NOMO-1 (cell line): ENCODE data around the gene AGAP6.
"Not testable (repeated sequence)": the region's sequence is repeated elsewhere in the genome, so short reads cannot be mapped to it uniquely, and the experiment has no call there.

Source experiments
- DNase-seq, 2 experiments: peaks; one replicate each; lab custom pipeline; 2025; ENCODE audit not compliant: unreplicated experiment in 2 of 2; lab: John Stamatoyannopoulos, UW

Gene AGAP6

DNA sequence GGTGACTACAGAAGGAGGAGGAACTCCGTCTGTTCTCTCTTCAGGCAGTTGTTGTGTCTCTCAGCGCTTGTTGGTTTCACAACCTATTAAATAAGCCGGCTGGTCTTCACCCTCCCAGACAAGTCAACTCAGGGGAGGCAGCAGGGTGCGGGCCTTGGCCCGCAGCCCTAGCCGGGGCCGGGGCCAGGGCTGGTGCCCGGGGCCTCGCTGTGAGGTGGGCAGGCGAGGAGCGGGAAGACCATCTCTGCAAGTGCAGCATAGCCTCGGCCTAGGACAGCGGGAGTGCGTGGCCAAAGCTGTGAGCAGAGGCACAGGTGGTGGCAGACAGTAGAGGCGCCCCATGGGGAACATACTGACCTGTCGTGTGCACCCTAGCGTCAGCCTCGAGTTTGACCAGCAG is at the start of gene AGAP6:
Gene AGAP6 (plus strand): TSS at position 31 of the 400 bp plus-strand sequence. CDS start 310 bp downstream, at position 341.
- not testable (repeated sequence) for DNase-seq

DNA sequence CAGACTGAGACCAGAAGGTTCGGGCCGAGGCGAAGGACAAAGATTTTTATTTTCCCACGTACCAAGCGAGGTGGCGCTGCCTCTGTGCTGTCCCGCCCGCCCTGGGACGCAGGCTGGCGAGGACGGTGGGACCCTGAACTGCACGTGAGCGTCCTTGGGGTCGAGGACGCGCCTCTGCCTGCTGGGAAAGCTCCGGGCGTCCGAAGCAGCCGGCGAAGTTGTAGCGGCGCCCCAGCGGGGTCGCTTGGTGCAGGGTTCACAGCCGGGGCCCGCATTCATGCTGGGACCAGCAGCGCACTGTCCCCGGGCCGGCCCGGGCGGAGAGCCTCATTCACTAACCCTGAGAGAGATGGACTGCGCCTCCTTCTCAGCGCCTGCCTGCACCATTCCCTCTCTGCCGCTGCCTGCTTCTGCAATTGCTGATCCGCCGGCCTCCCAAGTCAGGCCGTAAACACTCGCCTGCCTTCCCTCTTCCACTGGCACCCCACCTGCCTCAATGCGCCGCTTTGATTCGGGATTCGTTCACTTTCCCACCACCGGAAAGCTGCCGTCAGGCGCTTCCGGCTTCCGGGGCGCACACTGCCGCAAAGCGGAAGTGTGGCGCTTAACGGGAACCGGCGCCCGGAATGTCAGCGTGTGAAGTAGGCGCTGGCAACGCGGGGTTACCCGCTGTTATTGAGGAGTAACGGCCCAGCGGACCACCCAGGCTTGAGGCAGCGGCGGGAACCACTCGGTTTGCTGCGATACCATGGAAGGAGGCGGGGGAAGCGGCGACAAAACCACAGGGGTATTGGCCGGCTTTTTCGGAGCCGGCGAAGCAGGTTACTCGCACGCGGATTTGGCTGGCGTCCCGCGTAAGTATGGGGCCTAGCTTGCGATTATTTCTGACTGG is 46.5 kb upstream of the AGAP6 start, which contains the start of the genes PARG and TIMM23B:
Gene PARG (minus strand): TSS at position 581 of the 892 bp plus-strand sequence. CDS start 302 bp downstream, at position 279.
Gene TIMM23B (plus strand): TSS at position 607 of the 892 bp plus-strand sequence. CDS start 142 bp downstream, at position 749.
- DNase-seq, result peak; percentile 36 to 67

DNA sequence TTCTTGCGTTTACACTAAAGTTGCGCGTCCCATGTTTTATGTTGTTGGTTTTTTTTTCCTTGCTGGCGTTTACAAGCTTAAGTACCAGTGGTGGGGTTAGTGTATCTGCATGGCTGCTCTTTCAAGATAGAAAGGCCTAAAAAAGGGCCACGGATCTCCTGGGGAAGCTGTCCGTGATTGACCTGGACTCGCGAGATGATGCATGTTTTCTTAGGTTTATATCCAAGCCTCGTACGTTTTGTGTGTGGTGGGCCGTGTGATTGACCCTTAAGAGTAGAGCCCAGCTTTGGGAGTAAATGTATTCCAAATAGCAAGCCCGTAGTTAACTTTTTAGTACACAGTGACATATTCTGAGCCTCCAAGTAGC is 45.9 kb upstream of the AGAP6 start:
- peak in 1 of 2 experiments; percentile 15 for DNase-seq

DNA sequence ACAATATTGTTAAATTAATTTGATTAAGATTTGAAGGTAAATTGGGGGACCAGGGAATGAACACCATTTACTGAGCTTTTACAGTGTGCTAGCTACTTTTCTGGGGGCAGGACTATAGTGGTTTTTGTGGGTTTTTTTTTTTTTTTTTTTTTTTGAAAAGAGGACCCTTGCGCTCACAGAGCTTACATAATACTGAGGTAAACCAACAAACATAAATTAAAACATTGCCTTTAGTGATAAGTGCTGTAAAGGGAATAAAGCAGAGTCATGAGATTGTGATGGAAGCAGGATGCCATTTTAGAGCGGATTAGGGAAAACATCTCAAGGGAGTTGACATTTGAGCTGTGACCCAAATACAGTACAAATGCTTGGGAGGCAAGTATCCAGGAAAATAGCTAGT is 44.6 kb upstream of the AGAP6 start:
- peak in 1 of 2 experiments; percentile 21 for DNase-seq

DNA sequence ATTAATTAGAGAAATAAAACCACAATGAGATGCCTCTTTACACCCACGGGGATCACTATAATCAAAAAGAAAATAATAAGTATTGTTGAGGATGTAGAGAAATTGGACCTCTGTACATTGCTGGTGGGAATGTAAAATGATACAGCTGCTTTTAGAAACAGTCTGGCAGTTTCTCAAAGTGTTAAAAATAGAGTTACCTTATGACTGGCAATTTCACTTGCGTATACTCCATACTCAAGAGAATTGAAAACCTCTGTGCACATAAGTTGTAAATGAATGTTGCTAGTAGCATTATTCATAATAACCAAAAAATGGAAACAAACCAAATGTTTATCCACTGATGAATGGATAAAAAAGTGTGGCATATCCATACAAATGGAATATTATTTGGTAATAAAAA is 40.1 kb upstream of the AGAP6 start:
- not testable (repeated sequence) for DNase-seq

DNA sequence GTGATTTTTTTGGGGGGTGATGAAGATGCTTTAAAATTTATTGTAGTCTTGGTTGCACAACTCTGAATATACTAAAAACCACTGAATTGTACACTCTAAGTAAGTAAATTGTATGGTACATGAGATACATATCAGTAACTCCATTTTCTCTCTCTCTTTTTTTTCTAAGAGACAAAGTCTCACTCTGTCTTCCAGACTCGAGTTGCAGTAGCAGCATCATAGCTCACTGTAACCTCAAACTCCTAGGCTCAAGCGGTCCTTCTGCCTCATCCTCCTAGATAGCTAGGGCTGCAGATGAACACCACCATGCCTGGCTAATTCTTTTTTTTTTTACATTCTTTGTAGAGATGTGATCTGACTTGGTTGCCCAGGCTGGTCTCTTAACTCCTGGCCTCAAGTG is 39.5 kb upstream of the AGAP6 start:
- not testable (repeated sequence) for DNase-seq

DNA sequence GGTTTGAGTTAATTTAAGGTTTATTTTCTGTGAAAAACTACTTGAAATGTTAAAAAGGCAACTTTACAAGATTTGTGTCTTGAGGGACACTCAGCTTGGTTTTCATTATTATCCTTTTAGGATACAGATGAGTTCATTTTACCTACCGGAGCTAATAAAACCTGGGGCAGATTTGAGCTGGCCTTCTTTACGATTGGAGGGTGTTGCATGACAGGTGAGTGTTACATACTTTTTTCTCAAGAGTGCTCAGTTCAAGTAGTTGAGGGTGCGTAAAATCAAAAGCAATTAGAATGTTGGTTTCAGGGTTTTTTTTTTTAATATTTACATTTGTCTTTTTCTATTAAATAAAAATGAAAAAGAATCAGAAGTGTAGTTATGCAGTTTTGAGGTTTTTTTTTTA is 36.2 kb upstream of the AGAP6 start:
- not testable (repeated sequence) for DNase-seq

DNA sequence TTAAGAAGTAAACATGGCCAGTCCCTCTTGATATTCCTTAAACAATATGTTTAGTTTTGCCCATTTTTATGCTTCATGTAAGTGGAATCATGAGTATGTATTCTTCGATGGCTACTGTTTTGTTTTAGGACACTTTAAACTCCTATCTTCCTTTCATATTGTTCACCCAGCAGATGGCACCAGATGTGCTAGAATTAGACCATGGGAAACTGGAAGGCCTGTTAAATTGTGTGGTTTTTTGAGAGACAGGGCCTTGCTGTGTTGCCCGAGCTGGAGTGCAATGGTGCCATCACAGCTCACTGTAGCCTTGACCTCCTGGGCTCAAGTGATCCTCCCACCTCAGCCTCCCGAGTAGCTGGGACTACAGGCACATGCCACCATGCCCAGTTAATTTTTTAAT is 35.1 kb upstream of the AGAP6 start:
- DNase-seq, result not testable (repeated sequence)

DNA sequence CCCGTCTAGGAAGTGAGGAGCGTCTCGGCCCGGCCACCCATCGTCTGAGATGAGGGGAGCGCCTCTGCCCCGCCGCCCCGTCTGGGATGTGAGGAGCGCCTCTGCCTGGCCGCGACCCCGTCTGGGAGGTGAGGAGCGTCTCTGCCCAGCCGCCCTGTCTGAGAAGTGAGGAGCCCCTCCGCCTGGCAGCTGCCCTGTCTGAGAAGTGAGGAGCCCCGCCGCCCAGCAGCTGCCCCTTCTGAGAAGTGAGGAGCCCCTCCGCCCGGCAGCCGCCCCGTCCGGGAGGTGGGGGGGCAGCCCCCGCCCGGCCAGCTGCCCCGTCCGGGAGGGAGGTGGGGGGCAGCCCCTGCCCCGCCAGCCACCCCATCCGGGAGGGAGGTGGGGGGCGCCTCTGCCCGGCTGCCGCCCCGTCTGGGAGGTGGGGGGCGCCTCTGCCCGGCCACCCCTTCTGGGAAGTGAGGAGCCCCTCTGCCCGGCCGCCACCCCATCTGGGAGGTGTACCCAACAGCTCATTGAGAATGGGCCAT is 17.8 kb upstream of the AGAP6 start:
- not testable (repeated sequence) for DNase-seq

DNA sequence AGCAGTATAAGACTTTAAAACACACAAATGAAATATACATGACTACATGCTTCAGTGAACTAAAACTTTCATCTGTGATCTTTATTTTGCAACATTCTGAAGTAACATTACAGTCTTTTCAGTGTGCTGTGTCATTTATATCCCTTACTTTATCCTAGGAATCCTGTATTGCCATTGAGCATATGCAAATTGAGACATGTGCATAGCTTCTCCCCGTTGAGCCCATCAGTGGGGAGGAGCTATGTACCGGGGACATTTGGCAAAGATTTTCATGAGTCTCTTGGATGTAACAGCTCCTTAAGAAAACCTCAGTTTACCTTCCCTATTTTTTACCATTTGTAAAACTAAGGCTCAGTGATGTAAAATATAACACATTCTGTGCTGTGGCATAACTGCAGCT is 16.7 kb upstream of the AGAP6 start:
- DNase-seq, result not testable (repeated sequence)

DNA sequence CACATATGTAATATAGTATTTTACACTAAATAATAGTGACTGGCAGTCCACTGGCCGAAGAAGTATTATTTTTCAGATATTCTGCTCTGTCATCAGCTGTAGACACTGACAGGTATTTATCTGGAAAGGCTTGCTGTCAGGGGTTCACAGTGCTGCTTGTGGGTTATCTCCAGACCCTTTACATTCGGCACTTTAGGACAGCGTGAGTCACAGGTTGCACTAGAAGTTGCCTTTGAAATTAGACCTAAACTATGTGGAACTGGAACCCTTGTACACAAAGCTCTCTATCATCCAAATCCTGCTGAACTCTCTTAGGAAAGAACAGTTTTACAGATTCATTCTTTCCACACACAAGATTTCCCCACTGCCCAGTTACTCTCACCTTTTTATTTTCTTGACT is 16.1 kb upstream of the AGAP6 start:
- DNase-seq, result not testable (repeated sequence)

DNA sequence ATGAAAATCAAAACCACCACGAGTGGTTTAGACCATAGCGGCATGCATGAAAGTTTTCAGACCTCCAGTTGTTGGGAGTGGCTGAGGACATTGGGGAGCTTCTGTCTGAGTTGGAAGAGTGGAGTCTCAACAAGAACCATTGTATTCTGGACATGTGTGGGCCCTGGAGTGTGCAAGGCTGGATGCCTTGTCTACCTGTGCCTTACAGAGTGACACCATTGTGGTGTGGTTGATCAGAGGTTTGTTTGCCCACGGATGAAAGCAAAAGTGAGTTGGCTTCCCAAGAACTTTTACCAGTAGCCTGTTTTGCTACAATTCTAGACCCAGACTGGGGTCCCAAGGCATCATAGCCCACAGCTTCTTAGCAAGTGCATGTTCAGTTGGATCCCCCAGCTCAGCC is 10.4 kb upstream of the AGAP6 start:
- not testable (repeated sequence) for DNase-seq

DNA sequence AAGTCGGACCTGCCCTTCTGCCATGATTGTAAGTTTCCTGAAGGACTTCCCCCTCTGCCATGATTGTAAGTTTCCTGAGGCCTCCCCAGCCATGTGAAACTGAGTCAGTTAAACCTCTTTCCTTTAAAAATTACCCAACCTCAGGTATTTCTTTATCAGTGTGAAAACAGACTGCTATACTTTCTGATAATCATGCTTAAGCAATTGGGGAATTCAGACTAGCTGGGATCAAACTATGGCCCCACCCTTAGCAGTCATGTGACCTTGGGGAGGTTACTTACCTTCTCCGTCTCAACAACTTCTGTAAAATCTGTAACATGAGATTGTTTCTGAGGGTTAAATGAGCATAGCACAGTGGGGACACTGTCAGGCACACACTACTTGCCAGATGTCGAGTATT is 999 bp upstream of the AGAP6 start:
- DNase-seq, result not testable (repeated sequence)

DNA sequence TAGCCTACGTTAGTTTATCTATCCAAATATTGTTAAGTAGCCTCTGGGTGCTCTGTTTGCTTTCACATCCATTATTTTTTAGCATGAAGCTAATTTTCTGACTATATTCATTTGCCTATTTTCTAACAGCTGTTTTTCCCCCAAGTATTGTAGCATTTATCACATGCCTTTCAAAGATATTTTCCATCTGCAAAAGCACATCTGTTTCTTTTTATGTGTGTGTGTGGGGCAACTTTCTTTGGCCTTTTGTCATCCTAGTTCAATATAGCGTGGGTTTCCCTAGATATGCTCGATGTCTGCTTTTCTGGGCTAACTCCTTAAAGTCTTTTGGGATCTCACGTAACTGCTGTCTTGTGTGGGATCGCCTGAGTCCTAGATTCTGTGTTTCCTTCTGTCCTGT is 7.1 kb downstream of the AGAP6 start:
- DNase-seq, result not testable (repeated sequence)

DNA sequence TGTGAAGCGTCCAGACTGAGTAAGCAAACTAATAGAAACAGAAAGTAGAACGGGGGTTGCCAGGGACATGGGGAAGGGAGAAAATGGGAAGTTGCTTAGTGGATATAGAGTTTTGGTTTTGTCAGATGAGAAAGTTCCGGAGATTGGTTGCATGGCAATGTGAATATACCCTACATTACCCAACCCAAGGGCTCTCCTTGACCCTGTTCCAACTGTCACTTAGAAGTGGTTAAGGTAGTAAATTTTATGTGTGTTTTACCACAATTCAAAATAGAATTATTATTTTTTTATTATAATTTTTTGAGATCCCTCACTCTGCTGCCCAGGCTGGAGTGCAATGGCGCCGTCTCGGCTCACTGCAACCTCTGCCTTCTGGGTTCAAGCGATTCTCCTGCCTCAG is 25.8 kb downstream of the AGAP6 start:
- DNase-seq, result peak; percentile 29 to 77

DNA sequence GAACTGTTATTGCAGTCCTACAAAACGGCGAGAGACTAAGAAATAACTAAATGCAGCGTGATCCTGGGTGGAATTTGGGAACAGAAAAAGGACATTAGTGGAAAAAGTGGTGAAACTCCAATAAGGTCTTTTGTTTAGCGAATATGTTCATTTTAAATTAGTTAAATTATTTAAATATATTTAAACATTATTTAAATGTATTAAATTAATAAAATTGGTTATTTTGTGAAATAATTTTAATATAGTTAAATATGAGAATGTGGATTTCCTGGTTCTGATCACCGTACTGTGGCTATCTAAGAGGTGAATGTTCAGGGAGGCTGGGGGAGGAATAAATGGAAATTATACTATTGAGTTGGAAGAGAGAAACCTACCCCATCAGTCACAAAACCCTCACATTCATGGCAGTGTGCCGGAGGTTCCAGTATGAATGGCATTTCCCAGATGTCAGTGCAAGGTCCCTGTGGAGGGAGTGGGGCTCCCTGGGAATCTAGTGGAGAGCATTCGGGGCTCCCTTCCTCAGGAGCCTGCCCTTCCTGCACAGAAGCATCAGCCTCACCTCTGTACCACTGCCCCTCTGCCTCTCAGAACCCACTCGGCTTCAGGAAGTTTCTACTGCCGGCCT is 27.5 kb downstream of the AGAP6 start:
- DNase-seq, result not testable (repeated sequence)

DNA sequence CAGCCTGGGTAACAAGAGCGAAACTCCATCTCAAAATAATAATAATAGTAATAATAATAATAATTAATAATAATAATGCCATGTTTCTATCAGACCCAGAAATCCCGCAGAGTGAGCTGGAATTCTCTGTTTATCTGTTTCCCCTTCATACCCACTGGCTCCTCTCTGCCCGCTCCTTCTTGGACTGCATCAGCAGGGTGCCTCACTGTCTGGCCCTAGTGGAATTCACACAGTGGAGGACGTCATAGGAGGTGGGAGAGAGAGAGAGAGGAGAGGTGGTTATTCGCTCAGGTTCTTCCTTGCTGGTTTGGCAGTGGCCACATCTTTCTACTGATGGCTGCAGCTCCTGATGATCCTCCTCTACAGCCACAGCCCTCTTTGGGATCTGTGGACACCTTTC is 28.7 kb downstream of the AGAP6 start:
- not testable (repeated sequence) for DNase-seq

DNA sequence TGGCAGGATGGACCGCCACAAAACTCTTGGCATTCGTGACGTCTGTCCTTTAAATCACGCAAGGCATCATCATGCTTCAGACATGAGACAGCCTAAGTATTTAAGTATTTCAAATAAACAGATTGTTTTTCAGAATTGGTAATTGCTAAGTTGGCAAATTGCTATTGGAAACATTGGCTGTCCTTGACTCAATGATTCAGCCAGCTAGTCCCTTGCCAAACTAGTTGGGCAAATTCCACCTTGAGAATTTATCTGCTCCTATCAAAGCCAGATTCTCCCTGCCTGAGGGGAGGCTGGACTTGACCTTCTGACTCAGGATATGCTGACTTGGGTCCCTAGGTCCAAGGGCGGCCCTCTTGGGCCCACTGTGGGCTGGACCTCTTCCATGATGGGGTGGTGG is 29.4 kb downstream of the AGAP6 start:
- not testable (repeated sequence) for DNase-seq

DNA sequence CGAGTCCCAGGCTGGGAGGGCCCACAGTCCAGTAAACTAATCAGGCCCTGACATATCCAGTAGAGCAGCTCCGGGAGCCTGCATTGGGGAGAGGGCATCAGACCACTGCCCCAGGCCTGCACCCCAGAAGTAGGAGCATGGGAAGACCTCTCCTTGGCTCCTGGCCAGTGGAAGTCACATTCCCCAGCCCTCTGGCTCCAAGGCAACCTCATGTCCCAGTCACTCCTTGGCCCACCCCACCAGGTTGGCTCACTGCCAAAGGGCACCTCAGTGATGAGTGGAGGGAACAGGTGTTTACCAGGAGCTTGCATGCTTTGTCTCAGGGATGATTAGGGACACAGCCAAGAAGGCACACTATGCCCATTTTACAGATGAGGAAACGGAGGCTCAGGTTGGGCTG is 31.1 kb downstream of the AGAP6 start:
- DNase-seq, result not testable (repeated sequence)

DNA sequence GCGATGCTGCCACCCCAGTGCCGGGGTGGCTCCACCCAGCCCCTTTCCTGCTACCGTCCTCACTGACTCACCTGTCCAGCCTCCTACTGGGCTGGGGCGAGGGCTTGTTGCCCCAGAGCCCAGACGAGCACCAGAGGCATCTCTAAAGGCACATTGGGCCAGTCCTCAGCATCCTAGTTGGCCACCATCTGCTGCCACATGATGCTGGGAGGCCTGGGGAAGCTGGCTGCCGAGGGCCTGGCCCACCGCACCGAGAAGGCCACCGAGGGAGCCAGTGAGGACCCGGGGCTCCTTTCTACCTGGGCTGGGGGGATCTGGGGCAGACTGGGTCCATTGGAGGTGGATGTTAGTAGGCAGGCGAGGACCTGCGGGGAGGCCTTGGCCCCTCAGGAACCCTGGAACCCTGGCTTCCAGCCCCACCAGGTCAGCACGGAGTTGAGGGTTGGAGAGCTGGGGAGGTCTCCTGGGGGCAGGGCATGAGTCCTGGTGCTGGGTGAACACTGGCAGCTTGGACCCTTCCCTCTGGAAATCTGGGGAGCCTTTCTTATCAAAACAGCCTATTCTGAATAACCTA is 32.3 kb downstream of the AGAP6 start:
- not testable (repeated sequence) for DNase-seq

DNA sequence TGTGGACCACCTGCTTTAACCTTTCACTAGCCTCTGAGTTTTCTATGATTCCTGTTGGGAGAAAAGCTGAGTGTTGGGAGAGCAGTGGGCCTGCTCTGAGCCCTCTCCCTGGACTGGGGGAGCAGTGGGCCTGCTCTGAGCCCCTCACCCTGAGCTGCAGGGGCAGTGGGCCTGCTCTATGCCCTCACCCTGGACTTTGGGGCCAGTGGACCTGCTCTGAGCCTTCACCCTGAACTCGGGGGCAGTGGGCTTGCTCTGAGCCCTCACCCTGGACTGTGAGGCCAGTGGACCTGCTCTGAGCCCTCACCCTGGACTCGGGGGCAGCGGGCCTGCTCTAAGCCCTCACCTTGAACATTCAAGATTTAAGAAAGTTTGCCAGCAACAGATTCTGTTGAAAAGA is 33.4 kb downstream of the AGAP6 start:
- DNase-seq, result no peak
